ENCODE results near the gene MTOR.
"Not testable (repeated sequence)": the region's sequence is repeated elsewhere in the genome, so short reads cannot be mapped to it uniquely, and the experiment has no call there.

DNA sequence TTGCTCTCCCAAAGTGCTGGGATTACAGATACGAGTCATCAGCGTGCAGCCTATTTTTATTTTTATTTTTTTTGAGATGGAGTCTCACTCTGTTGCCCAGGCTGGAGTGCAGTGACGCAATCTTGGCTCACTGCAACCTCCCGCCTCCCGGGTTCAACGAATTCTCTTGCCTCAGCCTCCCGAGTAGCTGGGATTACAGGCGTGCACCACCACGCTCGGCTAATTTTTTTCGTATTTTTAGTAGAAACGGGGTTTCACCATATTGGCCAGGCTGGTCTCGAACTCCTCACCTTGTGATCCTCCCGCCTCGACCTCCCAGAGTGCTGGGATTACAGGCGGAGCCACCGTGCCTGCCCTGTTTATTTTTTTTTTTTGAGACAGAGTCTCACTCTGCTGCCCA is 161.5 kb downstream of the MTOR start:
- TF ChIP-seq EZH2phosphoT487, EZH2 (IDR thresholded peaks at IDR 0.05): not testable (repeated sequence)
- TF ChIP-seq, protein P1, sequence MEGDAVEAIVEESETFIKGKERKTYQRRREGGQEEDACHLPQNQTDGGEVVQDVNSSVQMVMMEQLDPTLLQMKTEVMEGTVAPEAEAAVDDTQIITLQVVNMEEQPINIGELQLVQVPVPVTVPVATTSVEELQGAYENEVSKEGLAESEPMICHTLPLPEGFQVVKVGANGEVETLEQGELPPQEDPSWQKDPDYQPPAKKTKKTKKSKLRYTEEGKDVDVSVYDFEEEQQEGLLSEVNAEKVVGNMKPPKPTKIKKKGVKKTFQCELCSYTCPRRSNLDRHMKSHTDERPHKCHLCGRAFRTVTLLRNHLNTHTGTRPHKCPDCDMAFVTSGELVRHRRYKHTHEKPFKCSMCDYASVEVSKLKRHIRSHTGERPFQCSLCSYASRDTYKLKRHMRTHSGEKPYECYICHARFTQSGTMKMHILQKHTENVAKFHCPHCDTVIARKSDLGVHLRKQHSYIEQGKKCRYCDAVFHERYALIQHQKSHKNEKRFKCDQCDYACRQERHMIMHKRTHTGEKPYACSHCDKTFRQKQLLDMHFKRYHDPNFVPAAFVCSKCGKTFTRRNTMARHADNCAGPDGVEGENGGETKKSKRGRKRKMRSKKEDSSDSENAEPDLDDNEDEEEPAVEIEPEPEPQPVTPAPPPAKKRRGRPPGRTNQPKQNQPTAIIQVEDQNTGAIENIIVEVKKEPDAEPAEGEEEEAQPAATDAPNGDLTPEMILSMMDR (IDR thresholded peaks at IDR 0.05) = not testable (repeated sequence)

Data from neural progenitor cell (in vitro differentiated cells).